ENCODE results near the gene RBM45.

RBM45 gene

GRCh38 chr2:178177066-178177679 is 64.9 kb downstream of the RBM45 start:
- DNase-seq (ENCODE audit: extremely low read depth, low read depth): no peak
- TF ChIP-seq CTCF (IDR thresholded peaks at IDR 0.05; ENCODE audit: low read depth, low read length, missing control alignments): no peak
- no peak overlapping the region for H3K4me3 ChIP-seq (replicated peaks; ENCODE audit: low read depth, low read length)
